IMR-90 (cell line): Measurements from ENCODE around the gene UBXN6. TPM values are rescaled to one million over a fixed set of nuclear protein-coding genes. Genes with fewer than 3 reads are reported as not detected.
A peak's percentile ranks its signal among the peaks of the same experiment; 100 is the strongest.

Source experiments
- ATAC-seq: fragments of 200-7000 bp; cut with Tn5 transposase; 2 replicates; pipeline ENCODE4 v1.9.1; 2020; ENCODE audit warnings: low read depth, mild to moderate bottlenecking, moderate library complexity
- BruUV-seq: library from RNA; stranded (reverse); fragments of 400-500 nt; replicated peaks from 2 replicates; lab custom pipeline; 2021; lab: Mats Ljungman, UMichigan
- CTCF ChIA-PET: fragments of 300-600 bp; formaldehyde crosslinking; extraction: SDS; loops from one replicate; lab custom pipeline; 2021; ENCODE audit warnings: antibody characterized with exemption; lab: Yijun Ruan, JAX
- POLR2A ChIA-PET: fragments of 300-600 bp; sonication (Branson Sonifier 250); formaldehyde crosslinking; loops from one replicate; lab custom pipeline; 2022; ENCODE audit warnings: antibody characterized with exemption; ENCODE audit not compliant: unreplicated experiment; lab: Charles Lee
- DNase-seq: peaks from one replicate; pipeline ENCODE4 v3.0.0; 2013
- H2AFZ ChIP-seq: replicated peaks from 2 replicates; pipeline ENCODE3; 2013; ENCODE audit warnings: low read length, mild to moderate bottlenecking; ENCODE audit not compliant: poor library complexity
- H2AK5ac ChIP-seq: 2 replicates; pipeline ENCODE4 v1.6.1; 2013; ENCODE audit warnings: low read depth, low read length, inconsistent platforms
- H2AK9ac ChIP-seq: replicated peaks from 2 replicates; pipeline ENCODE3; 2013; ENCODE audit warnings: mild to moderate bottlenecking, low read depth, low read length, moderate library complexity; ENCODE audit not compliant: poor library complexity
- H2BK120ac ChIP-seq: 2 replicates; pipeline ENCODE4 v1.6.1; 2013; ENCODE audit warnings: low read depth, low read length, inconsistent platforms
- H2BK15ac ChIP-seq: 3 replicates; pipeline ENCODE4 v1.6.1; 2013; ENCODE audit warnings: low read depth, low read length, inconsistent platforms
- H2BK20ac ChIP-seq: 2 replicates; pipeline ENCODE4 v1.6.1; 2013; ENCODE audit warnings: low read depth, mild to moderate bottlenecking, inconsistent platforms, low read length, moderate library complexity
- H2BK5ac ChIP-seq: 2 replicates; pipeline ENCODE4 v1.6.1; 2013; ENCODE audit warnings: mild to moderate bottlenecking, low read depth, low read length, inconsistent platforms; ENCODE audit not compliant: poor library complexity, severe bottlenecking
- H3K14ac ChIP-seq: replicated peaks from 2 replicates; pipeline ENCODE4 v1.6.1; 2013; ENCODE audit warnings: low read depth, low read length, inconsistent platforms
- H3K18ac ChIP-seq: 2 replicates; pipeline ENCODE4 v1.6.1; 2013; ENCODE audit warnings: low read depth, low read length, control low read depth
- H3K23ac ChIP-seq: 2 replicates; pipeline ENCODE4 v1.6.1; 2013; ENCODE audit warnings: low read depth, low read length, inconsistent platforms
- H3K27ac ChIP-seq: 2 replicates; pipeline ENCODE4 v1.5.1; 2013; ENCODE audit warnings: mild to moderate bottlenecking, control low read depth, low read length; ENCODE audit not compliant: insufficient read depth
- H3K27me3 ChIP-seq: 2 replicates; pipeline ENCODE4 v1.6.1; 2013; ENCODE audit warnings: low read length; ENCODE audit not compliant: control insufficient read depth, insufficient read depth
- H3K36me3 ChIP-seq: 2 replicates; pipeline ENCODE4 v1.6.1; 2013; ENCODE audit warnings: low read length, mixed read lengths; ENCODE audit not compliant: control insufficient read depth, insufficient read depth
- H3K4ac ChIP-seq: 2 replicates; pipeline ENCODE4 v1.6.1; 2013; ENCODE audit warnings: low read depth, low read length, inconsistent platforms
- H3K4me1 ChIP-seq: 2 replicates; pipeline ENCODE4 v1.6.1; 2013; ENCODE audit warnings: low read length, mixed read lengths; ENCODE audit not compliant: control insufficient read depth, insufficient read depth
- H3K4me2 ChIP-seq: 2 replicates; pipeline ENCODE4 v1.6.1; 2013; ENCODE audit warnings: low read depth, mild to moderate bottlenecking, control low read depth, low read length, moderate library complexity
- H3K4me3 ChIP-seq: 2 replicates; pipeline ENCODE4 v1.5.1; 2013; ENCODE audit warnings: low read depth, mild to moderate bottlenecking, control low read depth, low read length, moderate library complexity; ENCODE audit not compliant: insufficient read depth
- H3K56ac ChIP-seq: 2 replicates; pipeline ENCODE4 v1.6.1; 2013; ENCODE audit warnings: low read length, inconsistent platforms; ENCODE audit not compliant: insufficient read depth; ENCODE audit errors: extremely low read depth
- H3K79me1 ChIP-seq, 2 experiments: 2 replicates each; pipeline ENCODE4 v1.6.1; 2013; ENCODE audit warnings: low read length in 2 of 2, inconsistent platforms in 1 of 2, low read depth in 1 of 2
- H3K9ac ChIP-seq: 2 replicates; pipeline ENCODE4 v1.6.1; 2013; ENCODE audit warnings: low read depth, low read length, control low read depth
- H3K9me1 ChIP-seq: 2 replicates; pipeline ENCODE4 v1.6.1; 2013; ENCODE audit warnings: low read length, inconsistent platforms; ENCODE audit not compliant: insufficient read depth
- H3K9me3 ChIP-seq: 2 replicates; pipeline ENCODE4 v1.6.1; 2013; ENCODE audit warnings: low read length; ENCODE audit not compliant: control insufficient read depth, insufficient read depth
- H4K20me1 ChIP-seq: 2 replicates; pipeline ENCODE4 v1.6.1; 2013; ENCODE audit warnings: low read length, inconsistent platforms; ENCODE audit not compliant: insufficient read depth
- H4K5ac ChIP-seq: 2 replicates; pipeline ENCODE4 v1.6.1; 2013; ENCODE audit warnings: mild to moderate bottlenecking, low read depth, low read length, control low read depth
- H4K8ac ChIP-seq, 2 experiments: 2 replicates each; pipeline ENCODE4 v1.6.1; 2013; ENCODE audit warnings: low read depth in 2 of 2, low read length in 2 of 2, control low read depth in 1 of 2, inconsistent platforms in 1 of 2
- H4K91ac ChIP-seq: 2 replicates; pipeline ENCODE4 v1.6.1; 2013; ENCODE audit warnings: low read depth, low read length, inconsistent platforms; ENCODE audit not compliant: insufficient read depth
- CEBPB ChIP-seq: IDR thresholded peaks from 2 replicates; pipeline ENCODE4 v1.6.1; 2012; ENCODE audit warnings: low read depth, low read length, improper control_type of control experiment
- CHD1 ChIP-seq: IDR thresholded peaks from 2 replicates; pipeline ENCODE4 v1.6.1; 2012; ENCODE audit warnings: low read depth, low read length, improper control_type of control experiment
- MAFK ChIP-seq: IDR thresholded peaks from 2 replicates; pipeline ENCODE4 v1.6.1; 2012; ENCODE audit warnings: low read depth, low read length, improper control_type of control experiment
- MAZ ChIP-seq: IDR thresholded peaks from 2 replicates; pipeline ENCODE4 v1.6.1; 2012; ENCODE audit warnings: low read depth, mild to moderate bottlenecking, low read length, improper control_type of control experiment, moderate library complexity, borderline replicate concordance
- MXI1 ChIP-seq: IDR thresholded peaks from 2 replicates; pipeline ENCODE4 v1.6.1; 2012; ENCODE audit warnings: low read depth, mild to moderate bottlenecking, low read length, moderate library complexity, borderline replicate concordance
- NFE2L2 ChIP-seq: fragments of 150-350 bp; IDR thresholded peaks from 2 replicates; pipeline ENCODE4 v1.6.1; 2016; ENCODE audit warnings: low read depth, mild to moderate bottlenecking, low read length
- POLR2A ChIP-seq: IDR thresholded peaks from 2 replicates; pipeline ENCODE4 v1.6.1; 2012; ENCODE audit warnings: mild to moderate bottlenecking, low read depth, low read length
- RAD21 ChIP-seq: IDR thresholded peaks from 2 replicates; pipeline ENCODE4 v1.6.1; 2012; ENCODE audit warnings: low read length, improper control_type of control experiment
- RCOR1 ChIP-seq: IDR thresholded peaks from 2 replicates; pipeline ENCODE4 v1.6.1; 2012; ENCODE audit warnings: mild to moderate bottlenecking, low read length, improper control_type of control experiment; ENCODE audit not compliant: insufficient replicate concordance
- RFX5 ChIP-seq: IDR thresholded peaks from 2 replicates; pipeline ENCODE4 v1.8.0; 2012; ENCODE audit warnings: low read depth, mild to moderate bottlenecking, low read length, moderate library complexity
- SMC3 ChIP-seq: fragments of 150-350 bp; IDR thresholded peaks from 2 replicates; pipeline ENCODE4 v1.6.1; 2016; ENCODE audit warnings: low read depth, mild to moderate bottlenecking, antibody characterized with exemption, low read length, moderate library complexity
- USF2 ChIP-seq: fragments of 150-350 bp; IDR thresholded peaks from 2 replicates; pipeline ENCODE4 v1.6.1; 2017; ENCODE audit warnings: mild to moderate bottlenecking, antibody characterized with exemption, low read length, low read depth
- WGBS, 2 experiments: methylation state at CpG; one replicate each; pipeline versions ENCODE4 v1.1.5 to v1.1.7; 2013; ENCODE audit warnings: missing lambda C conversion rate in 2 of 2; ENCODE audit not compliant: insufficient read length in 1 of 2; ENCODE audit errors: extremely low coverage in 2 of 2; 5-methylcytosine and 5-hydroxymethylcytosine counted together
- dilution Hi-C: fragments of 300-500 bp; cut with HindIII; formaldehyde crosslinking; loops from one replicate; pipeline ENCODE4 v1.14.3; 2018; ENCODE audit warnings: low sequenced_read_pairs; ENCODE audit not compliant: unreplicated experiment
- in situ Hi-C: fragments of 300-500 bp; cut with MboI; formaldehyde crosslinking; loops from 3 replicates; pipeline ENCODE4 v1.14.3; 2019; ENCODE audit warnings: low sequenced_read_pairs, inconsistent platforms, mixed read lengths
- intact Hi-C: fragments of 100-400 bp; cut with micrococcal nuclease; formaldehyde crosslinking; loops from 2 replicates; pipeline ENCODE4 v1.10.0; 2022
- polyA plus RNA-seq, 3 experiments: library from polyadenylated mRNA; depleted of rRNA; stranded (reverse); fragments of >200 nt; gene quantifications; 2 replicates each; pipeline ENCODE4 v1.2.3, GENCODE V29; 2012; ENCODE audit warnings: low replicate concordance in 1 of 3
- total RNA-seq: library from RNA; depleted of rRNA; stranded (reverse); fragments of >200 nt; gene quantifications from 2 replicates; pipeline ENCODE4 v1.2.3, GENCODE V29; 2012
- TF ChIP-seq, protein P1 (sequence below): fragments of 150-350 bp; IDR thresholded peaks from 2 replicates; pipeline ENCODE4 v1.6.1; 2016; ENCODE audit warnings: low read depth, mild to moderate bottlenecking, low read length, moderate library complexity, borderline replicate concordance
- TF ChIP-seq, protein P2 (sequence below): conservative IDR thresholded peaks from 2 replicates; pipeline ENCODE4 v1.5.1; 2012; ENCODE audit warnings: mild to moderate bottlenecking, low read depth, low read length, improper control_type of control experiment

UBXN6 gene
- total and polyA plus RNA-seq, 2 of the 4 experiments (the other 2 are of a cell fraction), result 84.2 to 86.5 TPM

GRCh38 chr19:4507150-4507452 lies 49.5 kb upstream of the UBXN6 start:
- DNase-seq, result no peak
- Histone ChIP-seq H2BK20ac (no peak overlapping the region), H3K18ac (no peak overlapping the region), H3K9me3 (no peaks in the 10 kb centered on the region), H4K20me1 (no peaks in the 10 kb centered on the region), H3K27ac (no peak overlapping the region), H3K4me3 (no peak overlapping the region), H3K14ac (no peak overlapping the region), H4K91ac (no peak overlapping the region), H3K27me3 (no peaks in the 10 kb centered on the region), H3K36me3 (peaks cover 29% of the 10 kb centered on the region), H3K23ac (no peak overlapping the region), H2AK9ac (no peak overlapping the region), H3K4me2 (no peak overlapping the region), H2BK120ac (no peak overlapping the region), H4K5ac (no peak overlapping the region), H4K8ac (peak overlapping the region in 1 of 2 experiments; percentile 27; a peak in 1 of 4 replicates), H3K56ac (no peak overlapping the region), H3K9me1 (peaks cover 8% of the 10 kb centered on the region; the same call in 1 of the 2 replicates), H2BK15ac (no peak overlapping the region), H2AFZ (no peak overlapping the region), H3K4ac (no peak overlapping the region), H3K9ac (no peak overlapping the region), H3K4me1 (peaks cover 4% of the 10 kb centered on the region), H3K79me1 (peaks cover 0 to 8% of the 10 kb centered on the region in 2 experiments; a peak in 1 of 4 replicates), H2BK5ac (no peak overlapping the region), H2AK5ac (0 out of 2 replicates have a peak overlapping the region, but pooled peaks have one; percentile 8)
- ChIA-PET CTCF (no interaction called here), POLR2A (no interaction called here)
- no TSS peak for BruUV-seq
- dilution Hi-C loops, result no loop called here
- TF ChIP-seq, protein P1, sequence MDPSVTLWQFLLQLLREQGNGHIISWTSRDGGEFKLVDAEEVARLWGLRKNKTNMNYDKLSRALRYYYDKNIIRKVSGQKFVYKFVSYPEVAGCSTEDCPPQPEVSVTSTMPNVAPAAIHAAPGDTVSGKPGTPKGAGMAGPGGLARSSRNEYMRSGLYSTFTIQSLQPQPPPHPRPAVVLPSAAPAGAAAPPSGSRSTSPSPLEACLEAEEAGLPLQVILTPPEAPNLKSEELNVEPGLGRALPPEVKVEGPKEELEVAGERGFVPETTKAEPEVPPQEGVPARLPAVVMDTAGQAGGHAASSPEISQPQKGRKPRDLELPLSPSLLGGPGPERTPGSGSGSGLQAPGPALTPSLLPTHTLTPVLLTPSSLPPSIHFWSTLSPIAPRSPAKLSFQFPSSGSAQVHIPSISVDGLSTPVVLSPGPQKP, result no peak
- no peak for TF ChIP-seq USF2
- TF ChIP-seq CEBPB, result no peak
- no peak for TF ChIP-seq RFX5
- no peak for TF ChIP-seq NFE2L2
- TF ChIP-seq MXI1, result no peak
- TF ChIP-seq MAFK, result no peak
- TF ChIP-seq RCOR1, result no peak
- TF ChIP-seq MAZ, result no peak
- TF ChIP-seq, protein P2, sequence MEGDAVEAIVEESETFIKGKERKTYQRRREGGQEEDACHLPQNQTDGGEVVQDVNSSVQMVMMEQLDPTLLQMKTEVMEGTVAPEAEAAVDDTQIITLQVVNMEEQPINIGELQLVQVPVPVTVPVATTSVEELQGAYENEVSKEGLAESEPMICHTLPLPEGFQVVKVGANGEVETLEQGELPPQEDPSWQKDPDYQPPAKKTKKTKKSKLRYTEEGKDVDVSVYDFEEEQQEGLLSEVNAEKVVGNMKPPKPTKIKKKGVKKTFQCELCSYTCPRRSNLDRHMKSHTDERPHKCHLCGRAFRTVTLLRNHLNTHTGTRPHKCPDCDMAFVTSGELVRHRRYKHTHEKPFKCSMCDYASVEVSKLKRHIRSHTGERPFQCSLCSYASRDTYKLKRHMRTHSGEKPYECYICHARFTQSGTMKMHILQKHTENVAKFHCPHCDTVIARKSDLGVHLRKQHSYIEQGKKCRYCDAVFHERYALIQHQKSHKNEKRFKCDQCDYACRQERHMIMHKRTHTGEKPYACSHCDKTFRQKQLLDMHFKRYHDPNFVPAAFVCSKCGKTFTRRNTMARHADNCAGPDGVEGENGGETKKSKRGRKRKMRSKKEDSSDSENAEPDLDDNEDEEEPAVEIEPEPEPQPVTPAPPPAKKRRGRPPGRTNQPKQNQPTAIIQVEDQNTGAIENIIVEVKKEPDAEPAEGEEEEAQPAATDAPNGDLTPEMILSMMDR, result no peak
- TF ChIP-seq SMC3, result no peak
- no peak for TF ChIP-seq CHD1
- TF ChIP-seq POLR2A, result no peak
- TF ChIP-seq RAD21, result no peak
- ATAC-seq, result no peak
- 92% methylated on average over 5 of the region's 12 CpGs; no CpG with 5 or more reads in 1 of the 2 experiments for WGBS, 2 experiments
- in situ Hi-C loops, result no loop called here
- intact Hi-C loops, result no loop called here
